SK-N-SH treated with all-trans-retinoic acid at 6 μM for 48 hours (cell line): Measurements from ENCODE around the gene CDC42EP5.

Experiments
- ARNTL ChIP-seq: fragments of 450-650 bp; formaldehyde crosslinking; IDR thresholded peaks from 2 replicates; pipeline ENCODE4 v1.5.0; 2020; ENCODE audit warnings: low read depth, mild to moderate bottlenecking, moderate library complexity, borderline replicate concordance
- PATZ1 ChIP-seq: fragments of 250-450 bp; sonication (Bioruptor Pico); IDR thresholded peaks from 2 replicates; pipeline ENCODE4 v1.8.0; 2020; ENCODE audit warnings: mild to moderate bottlenecking, moderate library complexity, borderline replicate concordance
- RARB ChIP-seq: fragments of 250-450 bp; sonication (Bioruptor Pico); IDR thresholded peaks from 2 replicates; pipeline ENCODE4 v1.8.0; 2021; ENCODE audit warnings: mild to moderate bottlenecking, moderate library complexity
- SNAI2 ChIP-seq: fragments of 250-450 bp; sonication (Bioruptor Pico); IDR thresholded peaks from 2 replicates; pipeline ENCODE4 v1.5.0; 2020; ENCODE audit warnings: mild to moderate bottlenecking, moderate library complexity
- ZC3H10 ChIP-seq: fragments of 250-450 bp; sonication (Bioruptor Pico); IDR thresholded peaks from 2 replicates; pipeline ENCODE4 v1.5.1; 2021; ENCODE audit warnings: mild to moderate bottlenecking, moderate library complexity
- ZFP3 ChIP-seq: fragments of 250-450 bp; sonication (Bioruptor Pico); IDR thresholded peaks from 2 replicates; pipeline ENCODE4 v1.5.0; 2020; ENCODE audit warnings: mild to moderate bottlenecking, moderate library complexity
- ZNF565 ChIP-seq: fragments of 450-650 bp; formaldehyde crosslinking; conservative IDR thresholded peaks from 2 replicates; pipeline ENCODE4 v1.5.0; 2020; ENCODE audit warnings: low read depth, mild to moderate bottlenecking, moderate library complexity
- TF ChIP-seq, protein P1 (sequence below): fragments of 250-450 bp; sonication (Bioruptor Pico); IDR thresholded peaks from 2 replicates; pipeline ENCODE4 v1.5.1; 2020; ENCODE audit warnings: low read depth, mild to moderate bottlenecking, moderate library complexity
- TF ChIP-seq, protein P2 (sequence below): fragments of 250-450 bp; sonication (Bioruptor Pico); IDR thresholded peaks from 2 replicates; pipeline ENCODE4 v1.5.1; 2021; ENCODE audit warnings: mild to moderate bottlenecking, moderate library complexity

DNA sequence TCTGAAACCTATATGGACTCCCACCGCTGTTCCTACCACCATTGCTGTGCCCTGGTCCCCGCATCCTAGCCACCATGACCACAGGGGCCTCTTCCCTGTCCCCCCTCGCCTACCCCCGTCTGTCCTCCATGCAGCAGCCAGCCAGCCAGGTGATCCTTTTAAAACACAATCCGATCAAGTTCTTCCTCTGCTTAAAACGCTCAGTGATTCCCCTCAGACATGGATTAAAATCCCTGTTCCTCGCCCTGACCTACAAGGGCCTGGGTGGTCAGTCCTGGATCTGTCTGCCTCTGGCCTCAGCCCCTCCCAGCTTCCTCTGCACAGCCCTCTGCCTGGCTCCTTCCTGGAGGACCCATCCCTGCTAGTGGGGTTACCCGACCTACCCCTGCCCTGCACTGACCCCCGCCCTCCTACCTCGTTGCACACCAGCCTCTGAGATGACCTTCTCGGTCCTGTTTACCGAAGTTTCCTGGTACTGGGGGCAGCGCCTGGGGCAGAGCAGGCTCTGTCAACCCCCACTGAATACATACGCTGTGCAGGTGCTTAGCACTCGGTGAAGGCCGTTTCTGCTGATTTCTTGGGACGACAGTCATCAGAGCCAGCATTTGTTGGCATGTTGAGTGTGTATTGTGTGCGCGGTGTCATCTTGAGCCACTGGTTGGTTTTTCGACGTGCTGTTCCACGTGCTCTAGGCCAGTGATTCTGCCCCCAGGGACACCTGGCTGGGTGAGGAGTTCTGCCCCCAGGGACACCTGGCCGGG is 38.8 kb downstream of the CDC42EP5 start:
- no peak for TF ChIP-seq PATZ1 (CRISPR knock-in tag)
- TF ChIP-seq RARB = no peak
- TF ChIP-seq ZFP3 = no peak
- no peak for TF ChIP-seq ZC3H10 (CRISPR knock-in tag)
- TF ChIP-seq, protein P1, sequence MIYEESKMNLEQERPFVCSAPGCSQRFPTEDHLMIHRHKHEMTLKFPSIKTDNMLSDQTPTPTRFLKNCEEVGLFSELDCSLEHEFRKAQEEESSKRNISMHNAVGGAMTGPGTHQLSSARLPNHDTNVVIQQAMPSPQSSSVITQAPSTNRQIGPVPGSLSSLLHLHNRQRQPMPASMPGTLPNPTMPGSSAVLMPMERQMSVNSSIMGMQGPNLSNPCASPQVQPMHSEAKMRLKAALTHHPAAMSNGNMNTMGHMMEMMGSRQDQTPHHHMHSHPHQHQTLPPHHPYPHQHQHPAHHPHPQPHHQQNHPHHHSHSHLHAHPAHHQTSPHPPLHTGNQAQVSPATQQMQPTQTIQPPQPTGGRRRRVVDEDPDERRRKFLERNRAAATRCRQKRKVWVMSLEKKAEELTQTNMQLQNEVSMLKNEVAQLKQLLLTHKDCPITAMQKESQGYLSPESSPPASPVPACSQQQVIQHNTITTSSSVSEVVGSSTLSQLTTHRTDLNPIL (CRISPR knock-in tag) = no peak
- TF ChIP-seq ARNTL (CRISPR knock-in tag) = no peak
- TF ChIP-seq ZNF565 (CRISPR knock-in tag) = no peak
- no peak for TF ChIP-seq SNAI2 (CRISPR knock-in tag)
- TF ChIP-seq, protein P2, sequence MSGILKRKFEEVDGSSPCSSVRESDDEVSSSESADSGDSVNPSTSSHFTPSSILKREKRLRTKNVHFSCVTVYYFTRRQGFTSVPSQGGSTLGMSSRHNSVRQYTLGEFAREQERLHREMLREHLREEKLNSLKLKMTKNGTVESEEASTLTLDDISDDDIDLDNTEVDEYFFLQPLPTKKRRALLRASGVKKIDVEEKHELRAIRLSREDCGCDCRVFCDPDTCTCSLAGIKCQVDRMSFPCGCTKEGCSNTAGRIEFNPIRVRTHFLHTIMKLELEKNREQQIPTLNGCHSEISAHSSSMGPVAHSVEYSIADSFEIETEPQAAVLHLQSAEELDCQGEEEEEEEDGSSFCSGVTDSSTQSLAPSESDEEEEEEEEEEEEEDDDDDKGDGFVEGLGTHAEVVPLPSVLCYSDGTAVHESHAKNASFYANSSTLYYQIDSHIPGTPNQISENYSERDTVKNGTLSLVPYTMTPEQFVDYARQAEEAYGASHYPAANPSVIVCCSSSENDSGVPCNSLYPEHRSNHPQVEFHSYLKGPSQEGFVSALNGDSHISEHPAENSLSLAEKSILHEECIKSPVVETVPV (CRISPR knock-in tag) = no peak
